ENCODE results near the gene CLIC5. TPM values are rescaled to one million over a fixed set of nuclear protein-coding genes. Genes with fewer than 3 reads are reported as not detected.

CLIC5 gene
- total RNA-seq, 4 donors from 2014 or later, result 18.2 to 128 (median 119) TPM

DNA sequence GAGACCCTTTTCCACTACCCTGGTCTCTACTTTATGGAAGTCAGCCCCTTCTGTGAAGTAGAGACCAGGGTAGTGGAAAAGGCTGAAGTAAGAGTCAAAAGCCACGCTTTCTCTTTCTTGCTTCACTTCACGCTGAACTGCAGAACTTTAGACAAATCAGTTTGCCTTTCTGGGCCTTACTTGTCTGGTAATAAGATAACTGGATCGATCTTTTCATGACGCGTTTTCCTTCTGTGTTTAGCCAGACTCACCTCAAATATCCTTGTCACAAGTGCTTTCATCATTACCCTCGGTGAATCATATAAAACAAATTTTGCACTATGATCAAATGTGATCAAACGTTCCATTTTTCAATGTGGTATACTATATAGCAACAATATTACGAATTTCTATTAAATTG is 170.7 kb downstream of the CLIC5 start:
- Histone ChIP-seq H3K4me3 (no peak overlapping the region), H3K4me1 (no peaks in the 10 kb centered on the region), H3K27ac (no peak overlapping the region), H3K36me3 (no peaks in the 10 kb centered on the region), H3K27me3 (no peaks in the 10 kb centered on the region), H3K9me3 (no peaks in the 10 kb centered on the region)
- TF ChIP-seq POLR2A (IDR thresholded peaks at IDR 0.05), result no peak
- TF ChIP-seq, protein P1, sequence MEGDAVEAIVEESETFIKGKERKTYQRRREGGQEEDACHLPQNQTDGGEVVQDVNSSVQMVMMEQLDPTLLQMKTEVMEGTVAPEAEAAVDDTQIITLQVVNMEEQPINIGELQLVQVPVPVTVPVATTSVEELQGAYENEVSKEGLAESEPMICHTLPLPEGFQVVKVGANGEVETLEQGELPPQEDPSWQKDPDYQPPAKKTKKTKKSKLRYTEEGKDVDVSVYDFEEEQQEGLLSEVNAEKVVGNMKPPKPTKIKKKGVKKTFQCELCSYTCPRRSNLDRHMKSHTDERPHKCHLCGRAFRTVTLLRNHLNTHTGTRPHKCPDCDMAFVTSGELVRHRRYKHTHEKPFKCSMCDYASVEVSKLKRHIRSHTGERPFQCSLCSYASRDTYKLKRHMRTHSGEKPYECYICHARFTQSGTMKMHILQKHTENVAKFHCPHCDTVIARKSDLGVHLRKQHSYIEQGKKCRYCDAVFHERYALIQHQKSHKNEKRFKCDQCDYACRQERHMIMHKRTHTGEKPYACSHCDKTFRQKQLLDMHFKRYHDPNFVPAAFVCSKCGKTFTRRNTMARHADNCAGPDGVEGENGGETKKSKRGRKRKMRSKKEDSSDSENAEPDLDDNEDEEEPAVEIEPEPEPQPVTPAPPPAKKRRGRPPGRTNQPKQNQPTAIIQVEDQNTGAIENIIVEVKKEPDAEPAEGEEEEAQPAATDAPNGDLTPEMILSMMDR (IDR thresholded peaks at IDR 0.05), result no peak
- DNase-seq, result no peak

DNA sequence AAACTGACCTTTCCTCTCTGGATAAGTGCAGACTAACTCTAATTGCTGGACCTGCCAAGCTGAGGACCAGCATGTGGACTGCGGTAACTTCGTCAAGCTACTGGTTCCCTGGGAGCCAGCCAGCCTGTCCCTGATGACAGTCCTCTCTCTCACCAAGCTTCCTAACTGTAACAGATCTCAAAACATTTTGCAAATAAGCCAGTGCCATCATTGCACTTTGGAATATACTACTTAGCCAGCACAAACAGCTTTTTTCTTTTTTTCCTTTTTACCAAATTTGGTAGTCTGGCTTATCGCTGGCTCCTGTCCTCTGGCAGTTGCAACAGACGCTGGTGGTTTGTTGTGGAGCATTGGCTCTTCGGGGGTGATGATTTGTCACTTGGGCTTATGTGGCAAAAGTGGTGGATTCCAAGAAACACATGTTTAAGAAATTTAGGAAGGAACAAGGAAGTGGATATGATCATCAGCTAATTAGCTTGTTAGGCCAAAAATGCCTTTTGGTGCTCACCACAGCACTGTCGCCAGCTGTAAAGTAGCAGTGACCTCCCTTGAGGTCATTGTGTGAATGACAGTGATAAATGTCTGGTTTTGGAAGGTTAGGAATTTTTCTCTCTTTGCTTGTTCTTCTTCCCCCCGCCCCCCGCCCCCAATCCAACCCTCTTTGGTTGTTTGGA is 171.7 kb downstream of the CLIC5 start:
- H3K4me1 ChIP-seq, result no peaks in the 10 kb centered on the region
- H3K27ac ChIP-seq, result no peak overlapping the region
- H3K9me3 ChIP-seq, result no peaks in the 10 kb centered on the region
- no peak for TF ChIP-seq POLR2A (IDR thresholded peaks at IDR 0.05)
- TF ChIP-seq, protein P1 (IDR thresholded peaks at IDR 0.05), result no peak
- no peak for DNase-seq
- no peak overlapping the region for H3K4me3 ChIP-seq
- H3K36me3 ChIP-seq, result no peaks in the 10 kb centered on the region
- H3K27me3 ChIP-seq, result no peaks in the 10 kb centered on the region

DNA sequence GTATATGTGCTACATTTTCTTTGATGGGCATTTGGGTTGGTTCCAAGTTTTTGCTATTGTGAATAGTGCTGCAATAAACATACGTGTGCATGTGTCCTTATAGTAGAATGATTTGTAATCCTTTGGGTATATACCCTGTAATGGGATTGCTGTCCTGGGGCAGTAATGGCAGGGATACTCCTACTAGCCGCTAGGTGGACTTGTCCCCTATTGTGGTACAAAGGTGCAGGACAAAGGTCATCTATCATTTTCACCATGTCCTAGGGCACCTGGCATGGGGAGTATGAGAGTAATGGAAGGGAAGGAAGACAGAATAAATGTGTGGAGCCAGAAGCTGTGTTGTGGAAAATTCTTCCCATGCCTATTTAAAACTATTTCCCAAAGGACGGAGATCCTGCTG is 174.6 kb downstream of the CLIC5 start:
- no peaks in the 10 kb centered on the region for H3K27me3 ChIP-seq
- TF ChIP-seq, protein P1 (IDR thresholded peaks at IDR 0.05), result no peak
- no peak for TF ChIP-seq POLR2A (IDR thresholded peaks at IDR 0.05)
- H3K4me3 ChIP-seq, result no peak overlapping the region
- H3K27ac ChIP-seq, result no peak overlapping the region
- no peaks in the 10 kb centered on the region for H3K9me3 ChIP-seq
- DNase-seq, result no peak
- no peaks in the 10 kb centered on the region for H3K36me3 ChIP-seq
- H3K4me1 ChIP-seq, result no peaks in the 10 kb centered on the region

DNA sequence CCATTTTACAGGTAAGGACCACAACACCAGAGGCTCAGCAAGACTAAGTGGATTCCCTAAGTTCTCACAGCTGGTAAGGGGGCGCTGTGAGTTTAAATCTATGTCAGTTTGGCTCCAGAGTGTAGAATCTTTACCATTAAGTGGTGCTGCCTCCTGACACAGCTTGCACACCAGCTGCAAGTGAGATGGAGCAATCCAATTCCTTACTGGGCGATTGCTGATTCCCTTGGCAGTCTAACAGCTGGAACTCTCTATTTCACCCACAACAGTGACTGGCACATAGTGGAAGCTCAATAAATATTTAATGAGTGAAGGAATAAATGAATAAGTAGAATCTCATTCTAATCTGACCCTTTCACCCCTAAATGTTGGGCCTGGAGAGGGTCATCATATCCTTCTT is 176.7 kb downstream of the CLIC5 start:
- no peaks in the 10 kb centered on the region for H3K4me1 ChIP-seq
- no peak for TF ChIP-seq POLR2A (IDR thresholded peaks at IDR 0.05)
- TF ChIP-seq, protein P1 (IDR thresholded peaks at IDR 0.05), result no peak
- no peaks in the 10 kb centered on the region for H3K27me3 ChIP-seq
- H3K9me3 ChIP-seq, result no peaks in the 10 kb centered on the region
- DNase-seq, result no peak
- H3K36me3 ChIP-seq, result no peaks in the 10 kb centered on the region
- H3K27ac ChIP-seq, result no peak overlapping the region
- H3K4me3 ChIP-seq, result no peak overlapping the region

DNA sequence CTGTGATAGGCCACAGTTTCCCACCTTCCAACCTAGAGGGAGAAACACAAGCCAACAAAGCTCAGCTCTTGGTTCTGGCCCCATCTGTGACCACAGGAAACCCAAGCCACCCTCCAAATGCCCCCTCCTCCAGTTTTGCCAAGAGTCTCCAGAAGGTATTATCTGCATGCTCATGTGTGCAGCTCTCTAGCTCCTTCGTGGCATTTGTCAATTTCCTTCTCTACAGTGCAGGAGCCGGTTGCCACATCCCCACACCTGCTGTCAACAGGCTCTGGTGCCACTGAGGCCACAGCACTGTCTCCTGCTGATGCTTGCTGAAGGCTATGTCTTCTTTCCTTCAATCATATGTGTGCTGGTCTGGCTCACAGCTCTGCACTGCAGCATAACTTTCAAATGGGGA is 177.2 kb downstream of the CLIC5 start:
- no peaks in the 10 kb centered on the region for H3K36me3 ChIP-seq
- TF ChIP-seq POLR2A (IDR thresholded peaks at IDR 0.05), result no peak
- TF ChIP-seq, protein P1 (IDR thresholded peaks at IDR 0.05), result no peak
- H3K4me3 ChIP-seq, result no peak overlapping the region
- no peak overlapping the region for H3K27ac ChIP-seq
- DNase-seq, result no peak
- H3K9me3 ChIP-seq, result no peaks in the 10 kb centered on the region
- no peaks in the 10 kb centered on the region for H3K27me3 ChIP-seq
- H3K4me1 ChIP-seq, result no peaks in the 10 kb centered on the region
